Stomach (tissue), 4 donors: Measurements from ENCODE around the gene FCAMR.

ENCODE experiments used
- POLR2A ChIP-seq, 4 donors: fragments of 450-650 bp; IDR thresholded peaks; one replicate each; pipeline ENCODE4 v1.6.1; 2016; ENCODE audit warnings: antibody characterized with exemption in 4 of 4, control low read depth in 2 of 4, mild to moderate bottlenecking in 1 of 4, moderate library complexity in 1 of 4
- TF ChIP-seq, protein P1 (sequence below), 7 experiments: fragments of 450-650 bp in 4 of 7; fragments of 200-600 bp in 3 of 7; sonication (generic) in 3 of 7; IDR thresholded peaks; one replicate each; pipeline ENCODE4 v1.5.1; 2016 to 2019; ENCODE audit warnings: antibody characterized with exemption in 7 of 7, control low read depth in 2 of 7, mild to moderate bottlenecking in 1 of 7

GRCh38 chr1:206935491-206936067 is 34.7 kb downstream of the FCAMR start:
- no peak for TF ChIP-seq POLR2A (IDR thresholded peaks at IDR 0.05)
- TF ChIP-seq, protein P1, sequence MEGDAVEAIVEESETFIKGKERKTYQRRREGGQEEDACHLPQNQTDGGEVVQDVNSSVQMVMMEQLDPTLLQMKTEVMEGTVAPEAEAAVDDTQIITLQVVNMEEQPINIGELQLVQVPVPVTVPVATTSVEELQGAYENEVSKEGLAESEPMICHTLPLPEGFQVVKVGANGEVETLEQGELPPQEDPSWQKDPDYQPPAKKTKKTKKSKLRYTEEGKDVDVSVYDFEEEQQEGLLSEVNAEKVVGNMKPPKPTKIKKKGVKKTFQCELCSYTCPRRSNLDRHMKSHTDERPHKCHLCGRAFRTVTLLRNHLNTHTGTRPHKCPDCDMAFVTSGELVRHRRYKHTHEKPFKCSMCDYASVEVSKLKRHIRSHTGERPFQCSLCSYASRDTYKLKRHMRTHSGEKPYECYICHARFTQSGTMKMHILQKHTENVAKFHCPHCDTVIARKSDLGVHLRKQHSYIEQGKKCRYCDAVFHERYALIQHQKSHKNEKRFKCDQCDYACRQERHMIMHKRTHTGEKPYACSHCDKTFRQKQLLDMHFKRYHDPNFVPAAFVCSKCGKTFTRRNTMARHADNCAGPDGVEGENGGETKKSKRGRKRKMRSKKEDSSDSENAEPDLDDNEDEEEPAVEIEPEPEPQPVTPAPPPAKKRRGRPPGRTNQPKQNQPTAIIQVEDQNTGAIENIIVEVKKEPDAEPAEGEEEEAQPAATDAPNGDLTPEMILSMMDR (IDR thresholded peaks at IDR 0.05) = peak in 5 of 7 experiments; percentile 53 to 76 (median 73)
